Measurements from ENCODE around the gene EOGT. TPM values are rescaled to one million over a fixed set of nuclear protein-coding genes. Genes with fewer than 3 reads are reported as not detected.

Gene EOGT
- total and polyA plus RNA-seq, 9 donors = 12.1 to 40.7 (median 20.9) TPM

DNA sequence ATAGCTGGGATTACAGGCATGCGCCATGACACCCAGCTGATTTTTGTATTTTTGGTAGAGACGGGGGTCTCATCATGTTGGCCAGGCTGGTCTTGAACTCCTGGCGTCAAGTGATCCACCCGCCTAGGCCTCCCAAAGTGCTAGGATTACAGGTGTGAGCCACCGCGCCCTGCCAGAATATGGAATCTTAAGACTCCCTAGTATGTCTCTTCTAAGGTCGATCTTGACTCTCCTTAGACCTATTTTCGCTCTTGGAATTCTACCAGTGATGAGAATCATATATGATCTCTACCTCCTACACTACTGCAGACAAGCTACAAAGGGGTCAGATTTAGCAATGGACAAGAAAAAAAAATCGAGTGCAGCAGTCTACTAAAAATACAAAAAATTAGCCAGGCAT, 19.3 kb upstream of the EOGT start:
- no peak overlapping the region for H3K4me3 ChIP-seq
- H3K27ac ChIP-seq = no peak overlapping the region
- TF ChIP-seq EP300 (IDR thresholded peaks at IDR 0.05) = no peak
- no peak for TF ChIP-seq POLR2A (IDR thresholded peaks at IDR 0.05)
- TF ChIP-seq, protein P1, sequence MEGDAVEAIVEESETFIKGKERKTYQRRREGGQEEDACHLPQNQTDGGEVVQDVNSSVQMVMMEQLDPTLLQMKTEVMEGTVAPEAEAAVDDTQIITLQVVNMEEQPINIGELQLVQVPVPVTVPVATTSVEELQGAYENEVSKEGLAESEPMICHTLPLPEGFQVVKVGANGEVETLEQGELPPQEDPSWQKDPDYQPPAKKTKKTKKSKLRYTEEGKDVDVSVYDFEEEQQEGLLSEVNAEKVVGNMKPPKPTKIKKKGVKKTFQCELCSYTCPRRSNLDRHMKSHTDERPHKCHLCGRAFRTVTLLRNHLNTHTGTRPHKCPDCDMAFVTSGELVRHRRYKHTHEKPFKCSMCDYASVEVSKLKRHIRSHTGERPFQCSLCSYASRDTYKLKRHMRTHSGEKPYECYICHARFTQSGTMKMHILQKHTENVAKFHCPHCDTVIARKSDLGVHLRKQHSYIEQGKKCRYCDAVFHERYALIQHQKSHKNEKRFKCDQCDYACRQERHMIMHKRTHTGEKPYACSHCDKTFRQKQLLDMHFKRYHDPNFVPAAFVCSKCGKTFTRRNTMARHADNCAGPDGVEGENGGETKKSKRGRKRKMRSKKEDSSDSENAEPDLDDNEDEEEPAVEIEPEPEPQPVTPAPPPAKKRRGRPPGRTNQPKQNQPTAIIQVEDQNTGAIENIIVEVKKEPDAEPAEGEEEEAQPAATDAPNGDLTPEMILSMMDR (IDR thresholded peaks at IDR 0.05) = no peak
- no peaks in the 10 kb centered on the region for H3K9me3 ChIP-seq
- no peaks in the 10 kb centered on the region for H3K36me3 ChIP-seq
- no peaks in the 10 kb centered on the region for H3K27me3 ChIP-seq
- WGBS, 3 donors = 94 to 95% (median 94%) methylated on average over 9 of the region's 9 CpGs
- intact Hi-C loops (cut with DNase I) = no loop called here
- no peaks in the 10 kb centered on the region for H3K4me1 ChIP-seq (ENCODE audit: insufficient read depth)
- no peak for DNase-seq

DNA sequence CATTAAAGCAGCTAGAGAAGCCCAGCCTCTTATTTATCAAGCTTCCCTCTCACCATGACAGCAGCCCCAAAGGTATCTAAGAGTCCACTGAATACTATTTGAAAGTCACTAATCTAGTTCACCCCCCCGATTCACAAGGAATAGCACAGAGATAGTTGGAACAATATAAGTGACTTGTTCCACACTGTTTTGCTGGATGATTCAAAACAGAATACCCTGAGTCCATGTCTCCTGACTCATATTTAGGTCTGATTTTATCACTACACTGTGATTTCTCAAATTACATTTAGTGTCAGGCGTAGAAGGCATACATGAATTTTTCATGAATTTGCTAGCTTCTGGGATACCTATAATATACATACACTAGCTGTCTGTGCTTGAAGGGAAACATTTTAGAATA, 18.7 kb upstream of the EOGT start:
- intact Hi-C loops (cut with DNase I) = no loop called here
- TF ChIP-seq, protein P1 (IDR thresholded peaks at IDR 0.05) = no peak
- TF ChIP-seq POLR2A (IDR thresholded peaks at IDR 0.05) (no peak), EP300 (IDR thresholded peaks at IDR 0.05) (no peak)
- WGBS, 3 donors = 91 to 96% (median 95%) methylated on average over 2 of the region's 2 CpGs
- no peak for DNase-seq
- Histone ChIP-seq H3K27me3 (no peaks in the 10 kb centered on the region), H3K4me1 (ENCODE audit: insufficient read depth) (no peaks in the 10 kb centered on the region), H3K9me3 (no peaks in the 10 kb centered on the region), H3K4me3 (no peak overlapping the region), H3K36me3 (no peaks in the 10 kb centered on the region), H3K27ac (no peak overlapping the region)

DNA sequence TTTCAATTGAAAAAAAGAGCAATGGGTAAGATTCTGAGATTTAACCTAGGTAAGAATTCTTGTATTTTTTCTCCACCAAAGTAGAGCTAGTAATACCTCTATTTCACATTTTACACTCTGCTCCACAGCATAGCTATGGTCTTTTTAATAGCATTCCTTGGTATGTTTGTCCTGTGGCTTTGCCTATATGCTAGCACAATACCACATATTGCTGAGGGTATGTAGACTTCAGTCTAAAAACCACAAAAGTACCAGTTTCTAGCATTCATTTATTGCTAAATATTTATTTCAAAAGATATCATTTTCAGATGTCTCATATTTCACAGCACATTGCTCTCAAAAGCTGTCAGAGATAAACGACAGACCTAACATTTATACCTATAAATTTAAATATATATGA, 18.2 kb upstream of the EOGT start:
- H3K27me3 ChIP-seq = no peaks in the 10 kb centered on the region
- no peak for TF ChIP-seq EP300 (IDR thresholded peaks at IDR 0.05)
- no peak for TF ChIP-seq POLR2A (IDR thresholded peaks at IDR 0.05)
- TF ChIP-seq, protein P1 (IDR thresholded peaks at IDR 0.05) = no peak
- no peak overlapping the region for H3K4me3 ChIP-seq
- 81 to 83% (median 82%) methylated on average over 1 of the region's 1 CpG for WGBS, 3 donors
- H3K9me3 ChIP-seq = no peaks in the 10 kb centered on the region
- no peaks in the 10 kb centered on the region for H3K4me1 ChIP-seq (ENCODE audit: insufficient read depth)
- intact Hi-C loops (cut with DNase I) = no loop called here
- no peaks in the 10 kb centered on the region for H3K36me3 ChIP-seq
- no peak overlapping the region for H3K27ac ChIP-seq
- DNase-seq = no peak

DNA sequence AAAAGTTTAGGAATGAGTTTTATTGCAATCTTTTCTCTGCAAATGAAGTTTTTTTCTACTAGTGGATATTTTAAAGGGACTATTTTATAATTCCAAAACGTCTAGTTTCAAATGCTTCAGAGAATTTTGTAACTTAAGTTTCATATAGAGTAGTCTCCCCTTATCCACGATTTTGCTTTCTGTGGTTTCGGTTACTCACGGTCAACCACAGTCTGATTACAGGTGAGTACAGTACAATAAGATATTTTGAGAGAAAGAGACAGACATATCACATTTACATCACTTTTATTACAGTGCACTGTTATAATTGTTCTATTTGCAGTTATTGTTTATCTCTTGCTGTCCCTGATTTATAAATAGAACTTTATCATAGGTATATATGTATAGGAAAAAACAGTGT, 7.4 kb upstream of the EOGT start:
- no peak for DNase-seq
- intact Hi-C loops (cut with DNase I) = no loop called here
- Histone ChIP-seq H3K4me1 (ENCODE audit: insufficient read depth) (no peaks in the 10 kb centered on the region), H3K27ac (no peak overlapping the region), H3K4me3 (no peak overlapping the region), H3K36me3 (no peaks in the 10 kb centered on the region), H3K27me3 (no peaks in the 10 kb centered on the region), H3K9me3 (no peaks in the 10 kb centered on the region)
- TF ChIP-seq POLR2A (IDR thresholded peaks at IDR 0.05) (no peak), EP300 (IDR thresholded peaks at IDR 0.05) (no peak)
- TF ChIP-seq, protein P1 (IDR thresholded peaks at IDR 0.05) = no peak
- WGBS, 3 donors = 74 to 77% (median 75%) methylated on average over 4 of the region's 4 CpGs

DNA sequence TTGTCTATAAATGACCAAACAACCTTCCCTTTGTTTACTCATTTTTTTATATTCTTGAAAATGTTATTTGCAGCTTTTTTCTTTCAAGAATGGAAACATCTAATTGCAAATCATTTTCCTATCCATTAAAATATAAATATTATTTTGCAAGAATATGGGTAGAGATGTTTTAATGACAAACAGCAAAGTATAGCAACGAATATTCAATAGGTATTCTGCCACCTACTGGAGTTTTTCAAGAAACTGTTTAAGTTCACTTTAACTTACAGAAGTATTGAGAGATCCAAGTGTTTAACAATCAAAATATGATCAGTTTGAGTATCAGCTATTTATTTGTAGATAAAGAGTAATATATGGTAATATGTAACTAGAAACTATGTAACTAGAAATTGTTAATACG, 6.9 kb upstream of the EOGT start:
- Histone ChIP-seq H3K36me3 (no peaks in the 10 kb centered on the region), H3K4me1 (ENCODE audit: insufficient read depth) (no peaks in the 10 kb centered on the region), H3K9me3 (no peaks in the 10 kb centered on the region), H3K4me3 (no peak overlapping the region), H3K27me3 (no peaks in the 10 kb centered on the region), H3K27ac (no peak overlapping the region)
- 43 to 53% (median 50%) methylated on average over 2 of the region's 2 CpGs for WGBS, 3 donors
- no peak for DNase-seq
- intact Hi-C loops (cut with DNase I) = no loop called here
- TF ChIP-seq, protein P1 (IDR thresholded peaks at IDR 0.05) = no peak
- no peak for TF ChIP-seq EP300 (IDR thresholded peaks at IDR 0.05)
- TF ChIP-seq POLR2A (IDR thresholded peaks at IDR 0.05) = no peak
